OCI-LY3 (cell line): ENCODE results near the gene LPP.

Experiments used
- EZH2phosphoT487 ChIP-seq: fragments of 200-600 bp; shearing (Covaris generic); IDR thresholded peaks from 2 replicates; pipeline ENCODE4 v1.6.1; 2018; ENCODE audit warnings: antibody characterized with exemption, mixed run types, low read depth
- TF ChIP-seq, protein P1 (sequence below): fragments of 200-600, 300-600 bp; sonication (generic); IDR thresholded peaks from 2 replicates; pipeline ENCODE4 v1.5.1; 2014; ENCODE audit warnings: antibody characterized with exemption, low read length, low read depth

GRCh38 chr3:188397766-188398705 lies 244.1 kb downstream of the LPP start:
- TF ChIP-seq EZH2phosphoT487: no peak
- TF ChIP-seq, protein P1, sequence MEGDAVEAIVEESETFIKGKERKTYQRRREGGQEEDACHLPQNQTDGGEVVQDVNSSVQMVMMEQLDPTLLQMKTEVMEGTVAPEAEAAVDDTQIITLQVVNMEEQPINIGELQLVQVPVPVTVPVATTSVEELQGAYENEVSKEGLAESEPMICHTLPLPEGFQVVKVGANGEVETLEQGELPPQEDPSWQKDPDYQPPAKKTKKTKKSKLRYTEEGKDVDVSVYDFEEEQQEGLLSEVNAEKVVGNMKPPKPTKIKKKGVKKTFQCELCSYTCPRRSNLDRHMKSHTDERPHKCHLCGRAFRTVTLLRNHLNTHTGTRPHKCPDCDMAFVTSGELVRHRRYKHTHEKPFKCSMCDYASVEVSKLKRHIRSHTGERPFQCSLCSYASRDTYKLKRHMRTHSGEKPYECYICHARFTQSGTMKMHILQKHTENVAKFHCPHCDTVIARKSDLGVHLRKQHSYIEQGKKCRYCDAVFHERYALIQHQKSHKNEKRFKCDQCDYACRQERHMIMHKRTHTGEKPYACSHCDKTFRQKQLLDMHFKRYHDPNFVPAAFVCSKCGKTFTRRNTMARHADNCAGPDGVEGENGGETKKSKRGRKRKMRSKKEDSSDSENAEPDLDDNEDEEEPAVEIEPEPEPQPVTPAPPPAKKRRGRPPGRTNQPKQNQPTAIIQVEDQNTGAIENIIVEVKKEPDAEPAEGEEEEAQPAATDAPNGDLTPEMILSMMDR: no peak
